Gastroesophageal sphincter (tissue), 4 donors: Measurements from ENCODE around the gene MSS51. TPM values are rescaled to one million over a fixed set of nuclear protein-coding genes. Genes with fewer than 3 reads are reported as not detected.

ENCODE experiments used
- ATAC-seq: fragments of 150-250 bp; one replicate; pipeline ENCODE4 v1.9.1; 2016; ENCODE audit warnings: mild to moderate bottlenecking, moderate library complexity
- H3K27ac ChIP-seq, 4 donors: fragments of 200-600 bp; sonication (generic) in 3 of 4; 1 replicate in 3 of 4; 2 replicates in 1 of 4; pipeline ENCODE4 v1.5.1; 2016 to 2019
- H3K27me3 ChIP-seq: fragments of 200-600 bp; sonication (generic); one replicate; pipeline ENCODE4 v1.5.1; 2019
- H3K36me3 ChIP-seq, 2 donors: fragments of 200-600 bp; sonication (generic); one replicate each; pipeline ENCODE4 v1.5.1; 2019; ENCODE audit warnings: control low read depth in 1 of 2
- H3K4me1 ChIP-seq, 3 donors: fragments of 200-600 bp; sonication (generic); 1 replicate in 2 of 3; 2 replicates in 1 of 3; pipeline ENCODE4 v1.5.1; 2016 to 2019; ENCODE audit warnings: control low read depth in 2 of 3
- H3K4me3 ChIP-seq, 2 donors: fragments of 200-600 bp; sonication (generic); one replicate each; pipeline ENCODE4 v1.5.1; 2019; ENCODE audit warnings: mild to moderate bottlenecking in 1 of 2, moderate library complexity in 1 of 2
- H3K9me3 ChIP-seq, 3 donors: fragments of 200-600 bp; sonication (generic); one replicate each; pipeline ENCODE4 v1.5.1; 2017 to 2019; ENCODE audit warnings: control low read depth in 2 of 3
- CTCF ChIP-seq, 4 experiments: fragments of 200-600 bp in 2 of 4; fragments of 450-650 bp in 2 of 4; sonication (generic) in 1 of 4; IDR thresholded peaks; one replicate each; pipeline ENCODE4 v1.5.1; 2017 to 2019; ENCODE audit warnings: antibody characterized with exemption in 4 of 4, mild to moderate bottlenecking in 2 of 4, moderate library complexity in 2 of 4
- EP300 ChIP-seq: sonication (generic); formaldehyde crosslinking; IDR thresholded peaks from one replicate; pipeline ENCODE4 v1.6.1; 2017; ENCODE audit warnings: antibody characterized with exemption, mild to moderate bottlenecking
- POLR2A ChIP-seq, 2 donors: fragments of 450-650 bp; IDR thresholded peaks; one replicate each; pipeline ENCODE4 v1.6.1; 2017; ENCODE audit warnings: antibody characterized with exemption in 2 of 2, mild to moderate bottlenecking in 2 of 2, moderate library complexity in 1 of 2
- POLR2AphosphoS5 ChIP-seq: sonication (generic); formaldehyde crosslinking; IDR thresholded peaks from one replicate; pipeline ENCODE4 v1.6.1; 2017; ENCODE audit warnings: antibody characterized with exemption
- WGBS, 2 donors: methylation state at CpG; one replicate each; pipeline ENCODE4 v1.1.5; 2018; ENCODE audit warnings: low coverage in 1 of 2; 5-methylcytosine and 5-hydroxymethylcytosine counted together
- total RNA-seq, 4 donors: library from RNA; depleted of rRNA; stranded (reverse); fragments of >200 nt; gene quantifications; one replicate each; pipeline ENCODE4 v1.1.0, GENCODE V29; 2016

MSS51 gene
- 1 to 10 TPM in 3 of 4 donors, under 1 TPM in 1; 0.32 to 3.9 (median 2.4) TPM for total RNA-seq

- Histone ChIP-seq H3K27ac (no peak within 1 kb of the TSS), H3K9me3 (no peaks in the 10 kb centered on the region), H3K4me3 (no peak within 1 kb of the TSS), H3K4me1 (no peaks in the 10 kb centered on the region), H3K36me3 (peaks cover 0 to 58% of the 10 kb centered on the region in 2 donors), H3K27me3 (no peaks in the 10 kb centered on the region)
- no peak for TF ChIP-seq POLR2AphosphoS5
- no peak for TF ChIP-seq EP300
- TF ChIP-seq POLR2A (IDR thresholded peaks at IDR 0.05), result no peak
- no peak for TF ChIP-seq CTCF (IDR thresholded peaks at IDR 0.05)
- ATAC-seq, result no peak
Observed at GRCh38 chr10:73433538-73433867, at the start of gene MSS51. TSS of gene MSS51 (minus strand) at chr10:73433561. CDS start at chr10:73428284, 5,277 bp downstream.

- Histone ChIP-seq H3K9me3 (no peaks in the 10 kb centered on the region), H3K27me3 (no peaks in the 10 kb centered on the region), H3K4me3 (no peak overlapping the region), H3K4me1 (peaks cover 0 to 3% (median 0%) of the 10 kb centered on the region in 3 donors), H3K27ac (no peak overlapping the region), H3K36me3 (peaks cover 0 to 52% of the 10 kb centered on the region in 2 donors)
- TF ChIP-seq EP300, result no peak
- TF ChIP-seq CTCF (IDR thresholded peaks at IDR 0.05), result no peak
- no peak for TF ChIP-seq POLR2AphosphoS5
- no peak for TF ChIP-seq POLR2A (IDR thresholded peaks at IDR 0.05)
- ATAC-seq, result no peak
- WGBS, 2 donors, result 69 to 72% methylated on average over 3 to 7 of the region's 7 CpGs
Observed at GRCh38 chr10:73480158-73480557, 46.8 kb upstream of the MSS51 start.

GRCh38 chr10:73478636-73479035 is 45.3 kb upstream of the MSS51 start:
- Histone ChIP-seq H3K36me3 (peaks cover 0 to 67% of the 10 kb centered on the region in 2 donors), H3K4me1 (no peaks in the 10 kb centered on the region), H3K27ac (no peak overlapping the region), H3K27me3 (no peaks in the 10 kb centered on the region), H3K9me3 (no peaks in the 10 kb centered on the region), H3K4me3 (no peak overlapping the region)
- 71 to 83% methylated on average over 3 of the region's 3 CpGs for WGBS, 2 donors
- no peak for ATAC-seq
- no peak for TF ChIP-seq POLR2A (IDR thresholded peaks at IDR 0.05)
- no peak for TF ChIP-seq EP300
- no peak for TF ChIP-seq POLR2AphosphoS5
- no peak for TF ChIP-seq CTCF (IDR thresholded peaks at IDR 0.05)

GRCh38 chr10:73471226-73471625 is 37.9 kb upstream of the MSS51 start:
- 55 to 74% methylated on average over 3 of the region's 3 CpGs for WGBS, 2 donors
- peaks cover 0 to 30% (median 3%) of the 10 kb centered on the region in 3 donors for H3K4me1 ChIP-seq
- peaks cover 0 to 91% of the 10 kb centered on the region in 2 donors for H3K36me3 ChIP-seq
- H3K27ac ChIP-seq, result peak overlapping the region in 1 of 4 donors; percentile 29
- ATAC-seq, result no peak
- no peak for TF ChIP-seq POLR2A (IDR thresholded peaks at IDR 0.05)
- TF ChIP-seq POLR2AphosphoS5, result no peak
- TF ChIP-seq CTCF (IDR thresholded peaks at IDR 0.05), result no peak
- no peak for TF ChIP-seq EP300
- H3K4me3 ChIP-seq, result no peak overlapping the region
- no peaks in the 10 kb centered on the region for H3K27me3 ChIP-seq
- H3K9me3 ChIP-seq, result no peaks in the 10 kb centered on the region

GRCh38 chr10:73469579-73469978 is 36.2 kb upstream of the MSS51 start:
- no peak for TF ChIP-seq CTCF (IDR thresholded peaks at IDR 0.05)
- Histone ChIP-seq H3K27ac (no peak overlapping the region), H3K4me1 (peaks cover 0 to 41% (median 3%) of the 10 kb centered on the region in 3 donors), H3K9me3 (no peaks in the 10 kb centered on the region), H3K27me3 (no peaks in the 10 kb centered on the region), H3K36me3 (peaks cover 0 to 86% of the 10 kb centered on the region in 2 donors), H3K4me3 (no peak overlapping the region)
- ATAC-seq, result no peak
